B cell (primary cell): ENCODE results near the gene PNCK. TPM values are rescaled to one million over a fixed set of nuclear protein-coding genes. Genes with fewer than 3 reads are reported as not detected.

Source experiments
- ATAC-seq: fragments of 200-7000 bp; cut with Tn5 transposase; one replicate; pipeline ENCODE4 v1.10.0; 2021; ENCODE audit warnings: low read depth, mild to moderate bottlenecking, moderate number of reproducible peaks, moderate library complexity
- CTCF ChIA-PET: fragments of 350-600 bp; sonication (Branson Sonifier 250); formaldehyde crosslinking; loops from one replicate; lab custom pipeline; 2021; ENCODE audit warnings: antibody characterized with exemption, inconsistent platforms; lab: Charles Lee
- POLR2A ChIA-PET: fragments of 350-600 bp; sonication (Branson Sonifier 250); formaldehyde crosslinking; loops from one replicate; lab custom pipeline; 2021; ENCODE audit warnings: antibody characterized with exemption; lab: Charles Lee
- DNase-seq: peaks from one replicate; pipeline ENCODE4 v3.0.0; 2013
- H2AFZ ChIP-seq: 2 replicates; pipeline ENCODE4 v1.6.1; 2012; ENCODE audit warnings: mild to moderate bottlenecking, low read depth, low read length; ENCODE audit not compliant: insufficient read depth, poor library complexity, severe bottlenecking
- H3K27ac ChIP-seq, 2 donors: 1 replicate in 1 of 2; 2 replicates in 1 of 2; pipeline ENCODE4 v1.5.1; 2012 to 2013; ENCODE audit warnings: low read length in 2 of 2, mild to moderate bottlenecking in 2 of 2, moderate library complexity in 1 of 2
- H3K27me3 ChIP-seq, 4 experiments: fragments of 200-600 bp in 1 of 4; sonication (generic) in 1 of 4; replicated peaks in 1 of 4; 1 replicate in 2 of 4; 2 replicates in 2 of 4; pipeline versions ENCODE4 v1.6.1 to v1.7.0; 2013 to 2016; ENCODE audit warnings: low read length in 3 of 4, mild to moderate bottlenecking in 2 of 4, mixed read lengths in 1 of 4, moderate library complexity in 1 of 4; ENCODE audit not compliant: insufficient read depth in 4 of 4, control insufficient read depth in 3 of 4; ENCODE audit errors: control extremely low read depth in 1 of 4
- H3K36me3 ChIP-seq, 2 experiments: replicated peaks in 1 of 2; 1 replicate in 1 of 2; 2 replicates in 1 of 2; pipeline versions ENCODE4 v1.6.1 to v1.7.1; 2013; ENCODE audit warnings: low read length in 1 of 2; ENCODE audit not compliant: insufficient read depth in 2 of 2, control insufficient read depth in 1 of 2; ENCODE audit errors: control extremely low read depth in 1 of 2, extremely low read depth in 1 of 2
- H3K4me1 ChIP-seq, 2 donors: fragments of 200-600 bp in 1 of 2; sonication (generic) in 1 of 2; 1 replicate in 1 of 2; 2 replicates in 1 of 2; pipeline versions ENCODE4 v1.5.1 to v1.6.1; 2013 to 2017; ENCODE audit warnings: low read length in 2 of 2; ENCODE audit not compliant: control insufficient read depth in 2 of 2, insufficient read depth in 2 of 2
- H3K4me2 ChIP-seq: replicated peaks from 2 replicates; pipeline ENCODE3; 2012; ENCODE audit warnings: mild to moderate bottlenecking, low read depth, low read length; ENCODE audit not compliant: poor library complexity, severe bottlenecking
- H3K4me3 ChIP-seq, 5 experiments: fragments of 200-600 bp in 1 of 5; sonication (generic) in 1 of 5; 1 replicate in 3 of 5; 2 replicates in 2 of 5; pipeline versions ENCODE4 v1.5.1 to v1.7.0; 2011 to 2016; ENCODE audit warnings: low read length in 4 of 5, mild to moderate bottlenecking in 4 of 5, low read depth in 2 of 5, control low read depth in 1 of 5, moderate library complexity in 1 of 5; ENCODE audit not compliant: insufficient read depth in 1 of 5; ENCODE audit errors: control extremely low read depth in 1 of 5, extremely low read depth in 1 of 5
- H3K79me2 ChIP-seq: fragments of 200-600 bp; sonication (generic); one replicate; pipeline ENCODE4 v1.6.0; 2016; ENCODE audit warnings: low read length; ENCODE audit not compliant: control insufficient read depth, insufficient read depth
- H3K9ac ChIP-seq: fragments of 200-600 bp; sonication (generic); 2 replicates; pipeline ENCODE4 v1.6.1; 2017; ENCODE audit warnings: mild to moderate bottlenecking, low read length, moderate library complexity
- H3K9me3 ChIP-seq, 3 donors: one replicate each; pipeline versions ENCODE4 v1.6.1 to v1.7.1; 2013; ENCODE audit warnings: low read length in 2 of 3; ENCODE audit not compliant: control insufficient read depth in 2 of 3, insufficient read depth in 1 of 3; ENCODE audit errors: control extremely low read depth in 1 of 3
- H4K20me1 ChIP-seq: 2 replicates; pipeline ENCODE4 v1.6.0; 2012; ENCODE audit warnings: mild to moderate bottlenecking, low read length; ENCODE audit not compliant: insufficient read depth, control insufficient read depth, poor library complexity, severe bottlenecking
- H3K27ac Mint-ChIP-seq: one replicate; pipeline ENCODE4 v1.8.0; 2021; ENCODE audit warnings: mixed read lengths
- H3K27me3 Mint-ChIP-seq: one replicate; pipeline ENCODE4 v1.8.0; 2021; ENCODE audit warnings: mixed read lengths
- H3K4me1 Mint-ChIP-seq: one replicate; pipeline ENCODE4 v1.8.0; 2021; ENCODE audit warnings: mixed read lengths
- H3K4me3 Mint-ChIP-seq: one replicate; pipeline ENCODE4 v1.8.0; 2021; ENCODE audit warnings: mixed read lengths
- H3K9me3 Mint-ChIP-seq: one replicate; pipeline ENCODE4 v1.8.0; 2022; ENCODE audit warnings: mixed read lengths; ENCODE audit not compliant: insufficient read depth
- EZH2 ChIP-seq: IDR thresholded peaks from 2 replicates; pipeline ENCODE4 v1.6.1; 2012; ENCODE audit warnings: borderline replicate concordance, low read depth, mild to moderate bottlenecking, moderate library complexity, low read length; ENCODE audit not compliant: insufficient read depth, poor library complexity, severe bottlenecking
- WGBS: methylation state at CpG from one replicate; pipeline ENCODE4 v1.1.5; 2013; ENCODE audit warnings: missing lambda C conversion rate; ENCODE audit not compliant: insufficient coverage; 5-methylcytosine and 5-hydroxymethylcytosine counted together
- intact Hi-C: fragments of 100-400 bp; cut with micrococcal nuclease; formaldehyde crosslinking; loops from one replicate; pipeline ENCODE4 v1.10.0; 2022
- polyA plus RNA-seq: library from polyadenylated mRNA; depleted of rRNA; stranded (reverse); fragments of >200 nt; gene quantifications from 2 replicates; pipeline ENCODE4 v1.2.3, GENCODE V29; 2012
- total RNA-seq, 2 donors: library from RNA; stranded (reverse); fragments of 120-200 nt in 1 of 2; gene quantifications; 1 replicate in 1 of 2; 2 replicates in 1 of 2; pipeline versions ENCODE4 v1.2.3 to v1.2.4, GENCODE V29; 2013 to 2022
- TF ChIP-seq, protein P1 (sequence below): fragments of 200-600 bp; IDR thresholded peaks from one replicate; pipeline ENCODE4 v1.8.0; 2022; ENCODE audit warnings: antibody characterized with exemption, mild to moderate bottlenecking

The PNCK gene
- total and polyA plus RNA-seq, 2 donors (not counting 1 experiment from before 2014, with no cell fraction given): 0.99 TPM; not detected in 1

- ATAC-seq: no peak
- Histone ChIP-seq H3K4me3 (no peak overlapping the region), H2AFZ (no peak overlapping the region), H3K9me3 (no peaks in the 10 kb centered on the region), H4K20me1 (no peaks in the 10 kb centered on the region), H3K9ac (no peak overlapping the region), H3K27me3 (peaks cover 0 to 10% (median 0%) of the 10 kb centered on the region in 4 experiments), H3K79me2 (no peaks in the 10 kb centered on the region), H3K27ac (no peak overlapping the region), H3K36me3 (no peaks in the 10 kb centered on the region), H3K4me1 (no peaks in the 10 kb centered on the region), H3K4me2 (no peak overlapping the region)
- CTCF ChIA-PET: no interaction called here
- intact Hi-C loops: no loop called here
- Mint-ChIP-seq H3K27me3 (peaks cover 6% of the 10 kb centered on the region), H3K27ac (no peak overlapping the region), H3K4me1 (peaks cover 2% of the 10 kb centered on the region), H3K9me3 (peaks cover 2% of the 10 kb centered on the region), H3K4me3 (no peak overlapping the region)
- 95% methylated on average over 12 of the region's 15 CpGs for WGBS
- POLR2A ChIA-PET: no interaction called here
- DNase-seq: no peak
- TF ChIP-seq, protein P1, sequence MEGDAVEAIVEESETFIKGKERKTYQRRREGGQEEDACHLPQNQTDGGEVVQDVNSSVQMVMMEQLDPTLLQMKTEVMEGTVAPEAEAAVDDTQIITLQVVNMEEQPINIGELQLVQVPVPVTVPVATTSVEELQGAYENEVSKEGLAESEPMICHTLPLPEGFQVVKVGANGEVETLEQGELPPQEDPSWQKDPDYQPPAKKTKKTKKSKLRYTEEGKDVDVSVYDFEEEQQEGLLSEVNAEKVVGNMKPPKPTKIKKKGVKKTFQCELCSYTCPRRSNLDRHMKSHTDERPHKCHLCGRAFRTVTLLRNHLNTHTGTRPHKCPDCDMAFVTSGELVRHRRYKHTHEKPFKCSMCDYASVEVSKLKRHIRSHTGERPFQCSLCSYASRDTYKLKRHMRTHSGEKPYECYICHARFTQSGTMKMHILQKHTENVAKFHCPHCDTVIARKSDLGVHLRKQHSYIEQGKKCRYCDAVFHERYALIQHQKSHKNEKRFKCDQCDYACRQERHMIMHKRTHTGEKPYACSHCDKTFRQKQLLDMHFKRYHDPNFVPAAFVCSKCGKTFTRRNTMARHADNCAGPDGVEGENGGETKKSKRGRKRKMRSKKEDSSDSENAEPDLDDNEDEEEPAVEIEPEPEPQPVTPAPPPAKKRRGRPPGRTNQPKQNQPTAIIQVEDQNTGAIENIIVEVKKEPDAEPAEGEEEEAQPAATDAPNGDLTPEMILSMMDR: no peak
- no peak for TF ChIP-seq EZH2
These were observed 38.8 kb downstream of the PNCK start for GRCh38 chrX:153634832-153635231.

- intact Hi-C loops: no loop called here
- no peaks in the 10 kb centered on the region for H3K4me1 ChIP-seq
- H3K4me2 ChIP-seq: no peak overlapping the region
- no peaks in the 10 kb centered on the region for H3K79me2 ChIP-seq
- no peak overlapping the region for H3K4me3 Mint-ChIP-seq
- CTCF ChIA-PET: no interaction called here
- H3K27me3 ChIP-seq: peaks cover 0 to 5% (median 0%) of the 10 kb centered on the region in 4 experiments
- no peak for ATAC-seq
- peaks cover 7% of the 10 kb centered on the region for H3K27me3 Mint-ChIP-seq
- H3K36me3 ChIP-seq: no peaks in the 10 kb centered on the region
- 97% methylated on average over 6 of the region's 9 CpGs for WGBS
- no peak overlapping the region for H3K4me3 ChIP-seq
- POLR2A ChIA-PET: no interaction called here
- DNase-seq: no peak
- H3K9ac ChIP-seq: no peak overlapping the region
- H3K9me3 ChIP-seq: no peaks in the 10 kb centered on the region
- H3K9me3 Mint-ChIP-seq: peaks cover 2% of the 10 kb centered on the region
- no peak overlapping the region for H3K27ac Mint-ChIP-seq
- no peak for TF ChIP-seq EZH2
- TF ChIP-seq, protein P1: no peak
- H3K4me1 Mint-ChIP-seq: peaks cover 2% of the 10 kb centered on the region
- no peak overlapping the region for H2AFZ ChIP-seq
- H4K20me1 ChIP-seq: no peaks in the 10 kb centered on the region
- no peak overlapping the region for H3K27ac ChIP-seq
These were observed 39.4 kb downstream of the PNCK start for GRCh38 chrX:153634236-153634635.
